ENCODE measurements around the gene SPIN2B.

DNA sequence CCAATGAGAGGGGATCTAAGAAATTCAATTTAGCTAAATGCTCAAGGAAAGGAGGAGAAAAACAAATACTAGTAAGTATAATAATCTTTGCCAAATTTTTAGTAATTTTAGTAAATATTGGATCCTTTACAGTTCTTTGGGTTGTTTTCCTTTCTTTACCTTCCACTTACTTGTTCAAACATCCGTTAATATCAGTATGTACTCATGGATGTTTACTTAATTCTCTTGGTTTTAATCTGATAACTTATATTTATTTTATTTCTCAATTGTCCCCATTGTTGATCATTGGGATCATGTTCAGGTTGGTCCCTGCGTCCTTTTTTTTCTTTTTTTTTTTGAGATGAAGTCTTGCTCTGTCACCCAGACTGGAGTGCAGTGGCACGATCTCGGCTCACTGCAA is 46.9 kb downstream of the SPIN2B start:
- TF ChIP-seq, protein P1, sequence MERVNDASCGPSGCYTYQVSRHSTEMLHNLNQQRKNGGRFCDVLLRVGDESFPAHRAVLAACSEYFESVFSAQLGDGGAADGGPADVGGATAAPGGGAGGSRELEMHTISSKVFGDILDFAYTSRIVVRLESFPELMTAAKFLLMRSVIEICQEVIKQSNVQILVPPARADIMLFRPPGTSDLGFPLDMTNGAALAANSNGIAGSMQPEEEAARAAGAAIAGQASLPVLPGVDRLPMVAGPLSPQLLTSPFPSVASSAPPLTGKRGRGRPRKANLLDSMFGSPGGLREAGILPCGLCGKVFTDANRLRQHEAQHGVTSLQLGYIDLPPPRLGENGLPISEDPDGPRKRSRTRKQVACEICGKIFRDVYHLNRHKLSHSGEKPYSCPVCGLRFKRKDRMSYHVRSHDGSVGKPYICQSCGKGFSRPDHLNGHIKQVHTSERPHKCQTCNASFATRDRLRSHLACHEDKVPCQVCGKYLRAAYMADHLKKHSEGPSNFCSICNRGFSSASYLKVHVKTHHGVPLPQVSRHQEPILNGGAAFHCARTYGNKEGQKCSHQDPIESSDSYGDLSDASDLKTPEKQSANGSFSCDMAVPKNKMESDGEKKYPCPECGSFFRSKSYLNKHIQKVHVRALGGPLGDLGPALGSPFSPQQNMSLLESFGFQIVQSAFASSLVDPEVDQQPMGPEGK (CRISPR knock-in tag; IDR thresholded peaks at IDR 0.05; ENCODE audit: borderline replicate concordance) = no peak
- no peak for TF ChIP-seq TCF4 (CRISPR knock-in tag; IDR thresholded peaks at IDR 0.05; ENCODE audit: borderline replicate concordance)
- TF ChIP-seq ARNTL (CRISPR knock-in tag; IDR thresholded peaks at IDR 0.05; ENCODE audit: borderline replicate concordance, low read depth) = no peak
- TF ChIP-seq ESRRG (CRISPR knock-in tag; IDR thresholded peaks at IDR 0.05) = no peak
- TF ChIP-seq, protein P2, sequence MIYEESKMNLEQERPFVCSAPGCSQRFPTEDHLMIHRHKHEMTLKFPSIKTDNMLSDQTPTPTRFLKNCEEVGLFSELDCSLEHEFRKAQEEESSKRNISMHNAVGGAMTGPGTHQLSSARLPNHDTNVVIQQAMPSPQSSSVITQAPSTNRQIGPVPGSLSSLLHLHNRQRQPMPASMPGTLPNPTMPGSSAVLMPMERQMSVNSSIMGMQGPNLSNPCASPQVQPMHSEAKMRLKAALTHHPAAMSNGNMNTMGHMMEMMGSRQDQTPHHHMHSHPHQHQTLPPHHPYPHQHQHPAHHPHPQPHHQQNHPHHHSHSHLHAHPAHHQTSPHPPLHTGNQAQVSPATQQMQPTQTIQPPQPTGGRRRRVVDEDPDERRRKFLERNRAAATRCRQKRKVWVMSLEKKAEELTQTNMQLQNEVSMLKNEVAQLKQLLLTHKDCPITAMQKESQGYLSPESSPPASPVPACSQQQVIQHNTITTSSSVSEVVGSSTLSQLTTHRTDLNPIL (CRISPR knock-in tag; IDR thresholded peaks at IDR 0.05; ENCODE audit: low read depth) = no peak
- TF ChIP-seq ISL1 (CRISPR knock-in tag; IDR thresholded peaks at IDR 0.05) = no peak
